SHP77 (cell line): ENCODE measurements around the gene OVOL1.
A peak's percentile ranks its signal among the peaks of the same experiment; 100 is the strongest.

Source experiments
- DNase-seq, 2 experiments: peaks; one replicate each; lab custom pipeline; 2025; lab: John Stamatoyannopoulos, UW

The OVOL1 gene

DNA sequence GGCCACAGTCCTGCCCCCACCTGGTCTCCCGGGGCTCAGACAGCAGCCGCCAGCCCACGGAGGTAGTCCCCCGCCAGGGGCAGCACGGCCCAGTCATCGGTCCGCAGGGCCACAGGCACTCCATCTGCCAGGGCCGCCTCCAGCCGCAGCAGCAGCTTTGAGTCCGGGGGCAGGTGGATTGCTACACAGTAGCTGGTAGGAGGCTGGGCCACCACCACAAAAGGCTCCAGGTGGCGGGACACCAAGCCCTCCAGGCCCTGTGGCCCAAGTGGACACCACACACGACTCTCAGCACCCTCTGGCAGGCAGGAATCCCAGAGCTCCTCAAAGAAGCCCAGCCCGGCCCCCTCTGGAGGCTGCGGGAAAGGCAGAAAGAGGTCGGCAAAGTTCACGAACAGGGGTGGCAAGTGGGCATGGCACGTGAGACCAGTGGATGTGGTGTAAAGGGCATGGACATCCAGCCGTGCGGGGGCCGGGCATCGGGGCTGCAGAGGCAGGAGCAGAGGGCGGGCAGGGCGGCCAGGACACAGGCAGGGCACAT, 9.0 kb upstream of the OVOL1 start:
- no peak for DNase-seq

DNA sequence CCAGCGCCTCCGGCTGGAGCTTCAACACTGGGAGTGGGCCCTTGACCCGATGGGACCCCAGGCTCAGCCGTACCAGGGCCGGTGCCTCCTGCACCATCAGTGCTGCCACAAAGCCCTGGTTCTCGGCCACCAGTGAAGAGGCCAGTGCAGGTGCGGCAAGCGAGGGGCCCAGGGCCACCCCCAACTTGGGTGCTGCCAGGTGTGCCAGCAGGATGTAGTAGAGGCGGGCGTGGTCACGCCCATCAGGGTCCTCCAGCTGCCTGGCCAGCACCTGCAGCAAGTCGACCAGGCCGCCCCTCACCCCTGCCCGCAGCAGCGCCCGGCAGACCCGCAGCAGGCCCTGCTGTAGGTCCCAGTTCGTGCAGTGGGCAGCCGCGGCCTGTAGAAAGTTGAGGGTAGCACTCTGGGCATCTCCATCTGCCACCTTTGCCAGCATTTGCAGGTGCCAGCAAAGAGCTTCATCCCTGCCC, 8.4 kb upstream of the OVOL1 start:
- DNase-seq, result no peak

DNA sequence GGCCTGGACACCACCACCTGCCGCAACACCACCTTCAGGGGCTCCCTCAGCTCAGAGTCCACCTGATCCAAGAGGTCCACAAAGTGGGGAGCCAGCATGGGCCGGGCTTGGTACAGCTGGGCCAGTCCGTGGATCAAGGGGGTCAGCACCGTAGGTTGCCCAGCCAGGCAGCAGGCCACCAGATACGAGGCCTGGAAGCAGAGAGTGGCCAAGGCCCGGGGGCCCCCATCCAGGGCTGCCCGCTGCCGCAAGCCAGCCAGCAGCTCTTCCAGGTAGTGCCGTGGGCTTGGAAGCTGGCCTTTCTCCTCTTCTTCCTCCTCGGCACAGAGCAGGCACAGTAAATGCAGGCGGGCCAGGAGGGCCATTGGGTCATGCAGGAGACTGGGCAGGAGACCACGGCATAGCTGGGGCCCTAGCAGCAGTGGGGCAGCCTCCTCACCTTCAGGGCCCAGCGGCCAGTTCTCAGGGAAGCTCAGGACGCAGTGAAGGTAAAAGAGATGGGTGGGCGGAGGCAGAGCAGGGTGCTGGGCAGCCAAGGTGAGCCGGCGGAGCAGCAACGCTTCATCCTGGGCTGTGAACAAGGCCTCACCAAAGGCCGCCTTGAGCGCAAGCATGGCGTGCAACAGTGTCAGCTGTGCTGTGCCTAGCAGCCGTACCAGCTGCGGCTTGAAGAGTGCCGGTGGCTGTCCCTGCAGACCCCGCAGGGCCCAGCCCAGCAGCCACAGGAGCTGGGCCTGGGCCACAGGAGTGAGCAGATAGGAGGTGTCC, 7.8 kb upstream of the OVOL1 start:
- DNase-seq, result no peak

DNA sequence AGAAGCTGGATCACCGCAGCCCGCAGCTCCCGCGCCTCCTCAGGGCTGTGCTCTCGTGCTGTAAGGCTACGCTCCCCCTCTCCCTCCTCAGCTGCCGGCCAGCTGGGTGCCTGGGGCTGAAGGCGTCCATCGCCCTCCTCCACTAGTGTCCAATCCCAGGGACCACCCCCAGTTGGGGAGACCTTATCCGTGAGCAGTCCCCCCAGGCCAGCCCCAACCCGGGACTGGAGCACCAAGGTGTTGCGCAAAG, 7.3 kb upstream of the OVOL1 start:
- no peak for DNase-seq

DNA sequence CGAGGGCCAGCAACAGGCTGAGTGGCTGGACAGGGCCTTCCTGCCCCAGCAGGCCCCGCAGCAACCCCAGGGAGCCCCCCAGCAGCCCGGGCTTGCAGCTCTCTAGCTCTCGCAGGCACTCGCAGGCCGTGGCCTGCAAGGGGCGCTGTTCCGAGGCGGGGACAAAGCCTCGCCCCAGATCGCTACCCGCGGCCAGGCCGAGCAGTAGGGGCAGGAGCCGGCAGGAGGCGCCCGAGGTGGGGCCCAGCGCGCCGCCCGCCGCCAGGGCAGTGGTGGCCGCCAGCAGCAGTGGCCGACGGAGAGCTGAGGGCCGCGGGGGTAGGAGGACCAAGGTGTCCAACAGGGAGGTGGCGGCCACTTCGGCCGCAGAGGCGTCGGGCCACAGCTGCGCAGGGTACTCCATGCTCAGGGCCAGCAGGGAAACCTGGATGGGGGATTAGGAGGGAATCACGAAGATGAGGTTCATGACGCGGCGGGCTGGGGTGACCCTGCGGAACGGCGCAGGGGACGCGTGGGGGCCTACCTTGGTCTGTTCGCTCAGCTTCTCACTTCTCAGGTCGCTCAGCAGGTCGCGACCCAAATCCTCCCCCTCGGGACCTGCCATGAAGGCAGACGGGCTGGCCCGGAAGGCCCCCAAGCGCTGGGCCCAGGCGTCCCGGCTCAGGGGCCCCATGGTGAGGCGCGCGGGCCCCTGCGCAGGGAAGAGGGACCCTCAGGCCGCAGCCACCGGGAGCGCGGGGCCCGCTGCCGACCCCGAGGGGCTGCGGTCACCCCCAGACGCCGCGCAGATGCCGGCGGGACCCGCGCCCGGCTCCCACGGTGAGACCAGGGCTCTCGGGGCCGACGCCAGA, 6.7 kb upstream of the OVOL1 start:
- DNase-seq, result peak; percentile 63 to 76

DNA sequence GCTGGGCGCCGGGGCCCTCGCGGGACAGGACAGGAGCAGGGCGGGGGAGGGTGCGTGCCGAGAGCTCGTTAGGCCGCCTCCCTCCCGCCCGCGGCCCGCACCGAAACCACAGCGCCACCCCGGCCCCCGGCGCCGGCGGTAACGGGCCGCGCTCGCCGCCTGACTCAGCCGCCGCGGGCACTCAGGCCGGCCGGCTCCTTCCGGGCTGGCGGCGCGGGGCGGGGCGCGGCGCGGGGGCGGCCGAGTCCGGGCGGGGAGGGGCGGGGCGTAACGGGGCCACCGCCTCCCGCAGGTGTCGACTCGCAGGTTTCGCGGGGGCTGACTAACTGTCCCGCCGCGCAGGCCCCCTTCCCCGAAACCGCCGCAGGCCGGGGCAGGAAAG, 6.1 kb upstream of the OVOL1 start, which contains the start of gene AP5B1:
Gene AP5B1 (minus strand): TSS at position 207 of the 382 bp plus-strand sequence. CDS start 385 bp downstream, outside the sequence.
- DNase-seq, result peak; percentile 25 to 40

DNA sequence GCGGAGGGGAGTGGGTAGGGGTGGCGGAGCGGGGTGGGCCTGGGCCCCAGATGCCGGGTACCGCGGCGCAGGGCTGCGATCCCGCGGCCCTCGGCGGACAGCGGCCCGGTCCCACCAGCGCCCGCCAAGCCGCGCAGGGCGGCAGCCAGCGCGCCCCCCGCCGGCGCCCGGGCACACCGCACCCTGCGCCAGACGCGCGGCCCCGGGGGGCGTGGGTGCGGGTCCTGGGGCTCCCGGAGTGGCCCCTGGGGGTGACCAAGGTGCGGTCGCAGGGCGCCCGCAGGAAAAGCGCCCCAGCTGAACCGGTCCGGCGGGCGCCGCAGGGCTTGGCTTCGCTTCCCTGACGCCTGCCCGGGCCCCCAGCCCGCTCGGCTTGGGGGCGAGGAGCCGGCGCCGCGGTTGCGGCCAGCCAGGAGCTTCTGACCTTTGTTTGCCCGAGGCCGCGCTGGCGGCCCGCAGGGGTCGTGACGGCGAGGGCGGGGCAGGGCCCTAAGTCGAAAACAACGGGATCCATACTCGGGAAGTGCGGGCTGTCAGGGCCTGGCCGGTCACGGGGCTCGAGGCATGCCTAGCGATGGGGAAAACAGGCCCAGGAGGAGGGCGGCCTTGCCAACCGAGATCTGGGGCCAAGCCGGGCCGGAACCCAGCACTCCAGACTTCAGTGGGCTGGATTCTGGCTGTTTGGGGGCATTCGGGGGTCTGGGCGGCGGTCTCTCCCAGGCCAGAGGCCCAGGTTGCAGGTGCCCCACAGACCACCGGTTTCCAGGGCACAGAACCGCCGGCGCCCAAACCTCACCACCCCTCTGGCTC, 5.5 kb upstream of the OVOL1 start:
- no peak for DNase-seq

DNA sequence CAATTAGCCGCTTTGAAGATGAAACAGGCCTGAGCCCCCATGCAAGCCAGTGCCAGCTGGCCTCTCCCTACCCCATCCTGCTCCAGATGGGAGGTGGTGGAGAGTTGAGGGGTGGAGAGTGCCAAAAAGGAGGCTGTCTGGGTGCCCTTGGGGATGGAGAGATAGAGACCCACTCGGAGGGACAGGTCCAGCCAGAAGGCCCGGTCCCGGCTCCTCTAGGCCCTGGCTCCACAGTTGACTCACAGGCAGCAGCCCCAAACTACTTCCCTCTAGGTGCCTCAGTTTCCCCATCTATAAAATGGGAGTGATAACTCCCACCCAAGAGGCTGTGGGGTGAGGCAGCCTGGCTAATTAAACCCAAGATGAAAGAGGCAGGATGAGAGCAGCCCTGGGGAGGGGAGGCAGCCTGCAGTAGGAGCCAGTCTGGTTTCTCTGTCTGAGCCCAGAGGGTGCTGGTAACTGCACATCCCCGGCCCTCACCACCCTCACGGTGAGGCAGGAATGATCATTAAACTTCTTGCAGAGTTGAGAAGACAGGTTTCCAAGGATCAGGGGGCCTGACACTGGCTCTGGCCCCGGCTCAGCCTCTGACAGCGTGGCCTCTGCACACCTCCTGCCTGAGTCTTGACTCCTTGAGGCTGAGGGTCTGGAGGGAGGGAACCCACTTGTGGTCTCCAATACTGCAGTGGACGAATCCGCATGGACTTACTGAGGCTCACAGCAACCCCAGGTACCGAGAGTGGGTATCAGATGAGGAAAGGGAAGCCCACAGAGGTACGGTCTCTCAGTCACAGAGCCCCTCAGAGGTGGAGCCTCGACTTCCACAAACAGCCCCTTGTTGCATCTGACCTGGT, 4.7 kb upstream of the OVOL1 start:
- no peak for DNase-seq

DNA sequence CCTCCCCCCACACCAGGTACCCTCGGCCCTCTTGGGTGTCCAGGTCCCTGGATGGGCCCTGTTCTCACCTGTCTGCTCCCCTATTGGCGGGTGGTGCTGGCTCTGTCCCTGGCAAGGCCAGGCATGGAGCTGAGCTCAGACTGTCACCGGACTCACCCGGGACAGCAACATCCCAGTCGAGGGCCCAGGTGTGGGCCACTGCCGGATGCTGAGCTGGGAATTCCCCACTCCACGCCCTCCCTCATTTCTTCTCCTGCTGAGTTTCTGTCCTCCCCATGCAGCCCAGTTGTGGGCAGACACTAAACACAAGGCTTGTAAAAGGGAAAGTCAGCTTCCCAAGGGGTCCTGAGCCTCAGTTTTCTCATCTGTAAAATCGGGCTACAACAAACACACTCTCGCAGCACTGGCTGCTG, 4.0 kb upstream of the OVOL1 start:
- no peak for DNase-seq

DNA sequence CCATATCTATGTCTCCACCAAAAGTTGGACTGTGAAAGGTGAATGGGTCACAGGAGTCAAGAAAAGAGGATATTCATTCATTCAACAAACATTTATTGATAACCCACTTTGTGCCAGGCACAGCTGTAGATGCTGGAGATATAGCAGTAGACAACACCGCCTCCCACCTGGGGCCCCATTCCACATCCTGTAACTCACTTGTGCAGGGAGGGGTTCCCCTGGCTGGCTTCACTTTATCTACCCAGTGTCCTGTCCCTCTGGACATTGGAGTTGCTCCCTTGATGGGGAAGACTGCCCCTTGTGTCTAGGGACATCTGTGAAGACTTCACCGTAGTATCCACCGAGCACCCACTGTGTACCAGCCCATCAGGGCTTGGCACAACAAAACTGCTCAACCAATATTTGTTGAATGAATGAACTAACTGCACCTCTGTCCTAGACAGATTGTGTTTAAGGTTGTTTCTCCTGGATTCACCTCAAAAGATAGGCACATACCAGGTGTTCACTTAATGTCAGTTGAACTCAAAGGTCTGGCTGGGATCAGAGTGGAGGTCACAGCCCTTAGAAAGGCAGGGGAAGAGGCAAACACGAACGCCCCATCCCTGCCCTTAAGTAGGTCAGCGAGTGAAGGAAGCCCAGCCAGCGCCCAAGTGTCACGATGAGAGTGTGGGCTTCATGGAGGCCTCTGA, 1.4 kb upstream of the OVOL1 start:
- DNase-seq, result no peak

DNA sequence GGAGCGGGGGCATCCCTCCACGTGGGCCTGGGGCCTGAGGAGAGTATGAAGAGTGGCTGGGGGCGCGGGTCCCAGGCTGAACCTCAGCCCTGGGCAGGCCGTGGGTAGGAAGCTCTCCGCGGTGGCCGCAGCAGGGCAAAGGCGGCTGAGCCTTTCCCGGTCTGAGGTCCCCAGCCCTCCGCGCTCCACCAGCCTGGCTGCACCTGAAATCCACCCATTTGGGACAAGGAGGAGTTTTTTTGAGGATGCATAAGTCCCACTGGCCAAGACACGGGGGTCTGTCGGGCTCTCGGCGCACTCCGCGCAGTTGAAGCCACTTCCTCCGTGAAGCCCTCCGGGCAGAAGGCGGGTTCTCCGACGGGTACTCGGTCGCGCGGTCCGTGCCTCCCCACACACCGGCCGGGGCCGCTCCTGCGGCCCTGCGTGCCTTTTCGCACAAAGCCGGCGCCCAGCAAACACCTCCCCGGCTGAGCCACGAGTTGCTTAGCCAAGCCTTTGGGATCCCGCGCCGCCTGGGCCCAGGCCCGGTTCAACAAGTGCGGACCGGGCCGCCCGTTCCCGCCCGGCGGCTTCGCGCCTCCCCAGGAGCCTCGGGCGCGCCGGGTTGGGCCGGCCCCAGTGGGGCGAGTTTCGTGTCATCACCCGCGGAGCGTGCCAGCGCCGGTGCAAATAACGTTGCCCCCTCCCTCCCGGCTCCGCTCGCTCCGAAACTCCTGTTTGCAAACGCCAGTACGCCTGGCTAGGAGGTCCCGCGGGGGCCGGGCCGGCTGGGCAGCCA, 666 bp upstream of the OVOL1 start:
- DNase-seq, result no peak

DNA sequence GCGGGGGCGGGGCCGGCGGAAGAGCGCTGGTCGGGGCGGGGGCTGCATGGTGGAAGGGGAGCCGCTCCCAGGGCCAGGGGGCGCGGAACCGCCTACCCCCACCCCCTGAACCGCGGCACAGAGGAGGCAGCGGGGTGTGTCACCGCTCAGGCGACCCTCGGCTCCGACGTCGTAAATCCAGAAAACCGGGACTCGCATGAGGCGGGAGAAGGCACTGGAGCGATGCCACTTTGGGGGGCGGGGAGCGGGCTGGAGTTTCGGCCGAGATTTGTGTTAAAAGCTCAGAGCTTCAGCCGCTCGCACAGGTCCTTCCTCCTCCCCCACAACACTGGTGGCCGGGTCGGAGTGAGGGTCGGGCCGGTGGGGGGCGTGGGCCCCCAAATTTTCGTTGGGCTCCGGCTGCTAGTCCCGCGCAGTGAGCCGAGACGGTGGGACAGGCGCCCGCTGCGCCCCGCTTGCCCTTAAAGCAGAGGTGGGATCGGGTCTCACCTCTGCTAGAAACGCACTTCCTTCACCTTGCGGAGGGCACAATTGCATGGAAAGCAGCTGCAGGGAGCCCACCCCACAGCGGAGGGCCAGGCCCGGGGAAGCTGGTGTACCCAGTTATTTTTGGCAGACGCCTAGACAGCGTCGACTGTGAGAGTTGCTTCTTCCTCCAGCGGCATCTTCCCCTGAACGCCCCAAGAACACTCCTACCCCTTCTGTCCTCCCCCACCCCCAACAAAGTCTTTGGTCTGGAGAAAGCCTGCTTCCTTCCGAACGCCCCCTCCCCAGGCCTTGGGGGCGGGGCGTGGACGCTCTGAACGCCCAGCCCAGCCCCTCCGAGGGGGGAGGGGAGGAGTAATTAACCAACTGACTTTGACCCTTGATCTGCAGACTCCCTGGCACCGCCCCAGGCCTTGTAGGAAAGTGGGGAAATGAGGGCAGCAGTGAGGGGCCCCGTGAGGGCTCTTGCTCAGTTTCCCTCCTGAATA, 1.1 kb downstream of the OVOL1 start:
- no peak for DNase-seq

DNA sequence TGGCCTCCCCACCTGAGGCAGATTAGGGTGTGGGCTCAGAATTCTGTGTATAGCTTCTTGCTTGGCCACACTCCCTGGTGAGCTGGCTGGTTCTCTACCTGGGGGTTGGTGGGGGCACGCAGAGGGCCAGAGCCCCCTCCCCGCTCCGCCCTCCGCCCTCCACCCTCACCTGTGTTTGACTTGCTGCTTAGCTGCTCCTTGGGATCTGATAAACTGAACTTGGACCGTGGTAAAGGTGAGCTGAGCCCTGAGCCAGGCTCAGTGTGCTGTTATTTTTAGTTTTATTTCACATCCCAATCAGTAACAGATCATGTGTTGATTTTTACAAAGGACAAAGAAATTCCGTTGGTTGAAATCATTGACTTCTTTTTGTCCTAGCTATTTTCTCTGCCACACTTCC, 2.0 kb downstream of the OVOL1 start:
- DNase-seq, result no peak

DNA sequence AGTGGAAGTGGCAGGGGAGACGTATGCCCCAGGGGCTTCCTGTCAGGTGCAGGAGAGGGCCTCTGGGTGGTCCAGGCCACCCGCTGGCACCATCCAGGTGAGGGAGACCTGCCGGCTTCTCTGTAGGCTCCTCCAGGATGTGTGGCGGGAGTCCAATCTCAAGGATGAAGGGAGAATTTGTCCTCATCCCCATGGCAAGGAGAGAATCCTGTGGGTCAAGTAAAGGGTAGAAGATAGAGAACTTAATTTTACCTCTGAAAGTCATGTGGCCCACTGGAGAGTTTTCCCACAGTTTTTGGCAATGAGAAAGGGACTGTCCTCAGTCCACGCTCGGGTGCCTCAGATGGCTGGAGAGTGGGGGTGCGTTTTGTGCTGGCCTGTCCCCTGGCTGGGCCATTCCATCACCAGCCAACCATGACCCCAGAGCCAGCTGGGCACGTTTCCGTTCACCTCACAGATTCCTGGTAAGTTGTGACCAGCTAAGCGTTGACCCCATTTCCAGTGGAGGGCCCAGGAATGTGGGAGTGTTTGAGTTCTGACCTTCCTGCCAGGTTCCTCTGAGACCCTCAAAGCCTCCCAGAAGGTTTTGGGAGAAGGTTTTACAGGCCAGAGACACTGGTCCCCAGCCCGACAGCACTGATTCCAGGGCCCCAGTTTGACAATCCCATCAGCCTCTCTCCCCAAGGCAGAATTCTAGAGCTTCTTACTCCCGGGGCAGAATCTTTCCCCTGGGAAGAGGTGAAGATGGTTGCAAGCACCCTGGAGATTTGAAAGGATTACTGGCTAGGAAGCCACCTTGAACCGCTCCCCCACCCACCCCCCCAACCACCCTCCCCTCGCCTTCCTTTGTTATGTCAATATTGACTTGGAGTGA, 2.6 kb downstream of the OVOL1 start:
- DNase-seq, result no peak

DNA sequence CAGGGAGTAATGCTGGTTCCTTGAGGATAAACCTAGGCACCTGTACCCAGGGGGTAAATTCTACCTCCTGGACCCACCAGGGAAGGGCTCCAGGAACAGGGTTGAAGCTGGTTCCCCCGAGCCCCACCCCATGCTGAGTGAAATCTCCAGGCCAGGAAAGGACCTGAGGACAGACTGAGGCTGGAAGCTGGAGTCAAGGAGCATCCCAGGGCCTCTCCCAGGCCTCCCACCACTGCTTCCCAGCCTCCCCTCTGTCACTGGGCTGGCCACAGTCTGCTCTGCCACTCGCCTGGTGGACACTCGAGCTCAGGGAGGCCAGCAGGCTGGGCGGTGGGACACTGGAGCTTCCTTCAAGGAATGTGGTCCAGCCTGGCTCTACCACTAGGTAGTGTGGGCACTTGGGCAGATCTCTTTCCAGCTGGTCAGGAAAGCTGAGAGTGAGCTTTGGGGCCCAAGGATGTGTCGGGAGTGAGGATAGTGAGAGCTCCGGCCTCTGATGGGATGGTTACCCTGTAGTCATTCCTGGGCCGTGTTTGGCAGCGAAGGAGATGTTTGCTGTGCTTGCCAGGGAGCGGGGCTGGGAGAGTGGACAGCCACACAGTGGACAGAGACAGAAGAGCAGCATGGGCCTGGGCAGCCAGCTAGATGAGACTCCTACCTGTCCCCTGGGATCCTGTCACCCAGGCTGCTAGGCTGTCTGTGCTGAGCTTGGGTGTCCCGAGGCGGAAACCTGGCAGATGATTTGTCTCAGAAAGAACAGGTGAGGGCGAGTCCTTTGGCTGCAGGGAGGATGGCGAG, 3.4 kb downstream of the OVOL1 start:
- no peak for DNase-seq

DNA sequence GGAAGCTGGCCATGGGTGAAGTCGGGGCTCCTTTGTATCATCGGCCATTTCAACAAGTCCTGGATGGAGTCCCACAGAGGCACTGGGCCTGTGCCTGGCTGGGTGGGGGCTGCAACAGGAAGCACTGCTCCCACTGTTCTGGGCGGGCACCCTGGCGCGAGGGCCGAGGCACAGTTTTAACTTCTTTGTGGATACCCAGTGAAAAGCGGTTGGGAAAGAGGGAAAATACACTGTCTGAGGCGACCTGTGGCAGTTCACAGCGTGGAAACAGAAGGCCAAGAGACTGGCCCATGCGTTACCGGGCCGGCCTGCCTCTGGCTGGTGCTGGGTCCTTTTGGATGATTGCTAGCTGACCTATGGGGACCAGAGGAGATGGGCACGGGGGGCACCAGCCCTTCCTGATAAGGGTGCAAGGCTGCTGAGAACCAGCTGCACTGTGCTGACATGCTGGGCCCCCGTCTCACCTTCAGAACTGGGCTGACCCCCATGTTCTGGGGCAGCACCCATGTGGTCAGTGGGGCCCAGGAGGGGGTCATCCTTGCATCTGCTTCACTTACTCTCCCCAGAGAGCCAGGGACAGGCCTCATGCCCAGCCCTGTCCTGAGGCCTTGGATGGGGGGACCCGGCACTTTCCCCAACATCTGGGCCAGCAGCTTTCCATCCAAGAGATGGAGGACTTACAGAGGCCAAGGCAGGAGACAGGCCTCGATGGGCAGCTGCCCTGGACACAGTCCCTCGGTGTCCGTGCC, 4.2 kb downstream of the OVOL1 start:
- no peak for DNase-seq
